GM23248 (cell line): ENCODE results near the gene EIF4G3.

ENCODE experiments used
- EZH2 ChIP-seq: fragments of 200-600 bp; sonication (generic); IDR thresholded peaks from 2 replicates; pipeline ENCODE4 v1.6.1; 2018; ENCODE audit warnings: antibody characterized with exemption, mild to moderate bottlenecking; ENCODE audit not compliant: insufficient read depth, poor library complexity, severe bottlenecking
- EZH2phosphoT487 ChIP-seq: fragments of 200-600 bp; sonication (generic); IDR thresholded peaks from 2 replicates; pipeline ENCODE4 v1.6.1; 2018; ENCODE audit warnings: antibody characterized with exemption, moderate library complexity, mild to moderate bottlenecking, low read depth; ENCODE audit not compliant: insufficient read depth

- TF ChIP-seq EZH2phosphoT487 (no peak), EZH2 (no peak)
These were observed 128.2 kb downstream of the EIF4G3 start for GRCh38 chr1:21048462-21048861.
